ENCODE data around the gene IQCE.
"Not testable (repeated sequence)": the region's sequence is repeated elsewhere in the genome, so short reads cannot be mapped to it uniquely, and the experiment has no call there.

IQCE gene

GRCh38 chr7:2554661-2555111, 4.1 kb upstream of the IQCE start:
- no peak for FAIRE-seq

- no peak for FAIRE-seq
Observed at GRCh38 chr7:2555121-2556052, 3.4 kb upstream of the IQCE start, which contains the start of gene BRAT1. TSS of gene BRAT1 (minus strand) at chr7:2555524. CDS start at chr7:2554431, 1,093 bp downstream.

- no peak for FAIRE-seq
Observed at GRCh38 chr7:2559283-2559950, 638 bp downstream of the IQCE start.

- not testable (repeated sequence) for FAIRE-seq
Observed at GRCh38 chr7:2563955-2564354, 5.2 kb downstream of the IQCE start.

- FAIRE-seq: no peak
Observed at GRCh38 chr7:2564970-2565540, 6.3 kb downstream of the IQCE start.

- no peak for FAIRE-seq
Observed at GRCh38 chr7:2566348-2566889, 7.6 kb downstream of the IQCE start.

- no peak for FAIRE-seq
Observed at GRCh38 chr7:2566890-2567678, 8.3 kb downstream of the IQCE start.

GRCh38 chr7:2567679-2568278, 9.0 kb downstream of the IQCE start:
- FAIRE-seq: no peak

GRCh38 chr7:2568521-2569223, 9.9 kb downstream of the IQCE start:
- no peak for FAIRE-seq

- FAIRE-seq: no peak
Observed at GRCh38 chr7:2569421-2569820, 10.6 kb downstream of the IQCE start.

GRCh38 chr7:2570021-2570420, 11.2 kb downstream of the IQCE start:
- no peak for FAIRE-seq

- no peak for FAIRE-seq
Observed at GRCh38 chr7:2571409-2571808, 12.6 kb downstream of the IQCE start.

GRCh38 chr7:2572101-2572842, 13.5 kb downstream of the IQCE start:
- no peak for FAIRE-seq

- no peak for FAIRE-seq
Observed at GRCh38 chr7:2573761-2574160, 15.0 kb downstream of the IQCE start.

- no peak for FAIRE-seq
Observed at GRCh38 chr7:2575046-2575732, 16.4 kb downstream of the IQCE start.

GRCh38 chr7:2575733-2576340, 17.1 kb downstream of the IQCE start:
- no peak for FAIRE-seq

- no peak for FAIRE-seq
Observed at GRCh38 chr7:2576742-2577491, 18.1 kb downstream of the IQCE start.

GRCh38 chr7:2577914-2578680, 19.3 kb downstream of the IQCE start:
- no peak for FAIRE-seq
